Measurements from ENCODE around the gene GDF2. TPM values are rescaled to one million over a fixed set of nuclear protein-coding genes. Genes with fewer than 3 reads are reported as not detected.

GDF2 gene
- total and polyA plus RNA-seq, 10 of the 15 experiments (the other 5 are each of a cell fraction or from before 2014, with no cell fraction given): not detected

DNA sequence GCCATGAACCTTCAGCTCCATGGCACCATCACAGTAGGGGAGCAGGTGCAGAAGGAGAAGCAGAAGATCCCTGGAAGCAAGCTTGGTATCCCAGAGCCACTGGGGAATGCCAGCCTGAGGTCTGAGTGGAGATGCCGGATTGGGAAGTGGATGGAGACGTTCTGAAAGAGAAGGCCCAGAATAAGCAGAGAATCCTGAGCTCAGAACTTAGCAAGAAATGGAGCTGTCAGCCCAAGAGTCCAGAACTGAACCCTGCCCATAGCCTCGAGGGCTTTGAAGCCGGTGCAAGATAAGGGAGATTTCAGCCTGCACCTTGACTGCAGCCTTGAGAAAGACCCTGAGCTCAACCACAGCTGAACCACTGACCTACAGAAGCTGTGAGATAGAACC, 36.1 kb upstream of the GDF2 start:
- intact Hi-C loops (cut with micrococcal nuclease; ENCODE audit: unreplicated experiment): no loop called here
- no peak for DNase-seq (ENCODE audit: low read depth, low spot score)
- no peak overlapping the region for H3K27ac ChIP-seq (ENCODE audit: control insufficient read depth, insufficient read depth)

More for the DNA sequence above, 36.1 kb upstream of the GDF2 start:
- Histone ChIP-seq H4K20me1 (ENCODE audit: control insufficient read depth, insufficient read depth) (no peaks in the 10 kb centered on the region), H3K4me2 (ENCODE audit: control insufficient read depth, insufficient read depth) (no peak overlapping the region), H3K9me3 (replicated peaks; ENCODE audit: control insufficient read depth, insufficient read depth, low read length) (no peaks in the 10 kb centered on the region), H2AFZ (ENCODE audit: control insufficient read depth, low read depth, low read length) (no peak overlapping the region), H3K4me3 (no peak overlapping the region), H3K79me2 (ENCODE audit: control insufficient read depth, insufficient read depth, low read length) (no peaks in the 10 kb centered on the region), H3K4me1 (ENCODE audit: control insufficient read depth, insufficient read depth, low read length) (no peaks in the 10 kb centered on the region), H3K36me3 (ENCODE audit: control insufficient read depth in 2 of 2, insufficient read depth in 2 of 2, low read length in 1 of 2) (no peaks in the 10 kb centered on the region), H3K9ac (ENCODE audit: control insufficient read depth, insufficient read depth, low read length) (no peak overlapping the region), H3K27me3 (replicated peaks in 1 of 2; ENCODE audit: control insufficient read depth in 2 of 2, insufficient read depth in 2 of 2, low read length in 1 of 2) (no peaks in the 10 kb centered on the region; a peak in 1 of 4 replicates)
- no peak for FAIRE-seq
- TF ChIP-seq ZBED1 (IDR thresholded peaks at IDR 0.05; ENCODE audit: borderline replicate concordance): no peak
- TF ChIP-seq NFIC (IDR thresholded peaks at IDR 0.05; ENCODE audit: low read depth, low read length): no peak
- TF ChIP-seq SUPT20H (IDR thresholded peaks at IDR 0.05; ENCODE audit: borderline replicate concordance, control insufficient read depth, low read depth, low read length): no peak
- no peak for TF ChIP-seq MXI1 (IDR thresholded peaks at IDR 0.05; ENCODE audit: low read depth, low read length)
- no peak for TF ChIP-seq FOXK2 (IDR thresholded peaks at IDR 0.05)
- no peak for TF ChIP-seq CHD2 (IDR thresholded peaks at IDR 0.05; ENCODE audit: borderline replicate concordance, low read depth, low read length)
- TF ChIP-seq POLR2A (IDR thresholded peaks at IDR 0.05; ENCODE audit: low read depth, low read length): no peak
- TF ChIP-seq GATAD2B (conservative IDR thresholded peaks at IDR 0.05; ENCODE audit: low read depth): no peak
- TF ChIP-seq, protein P1, sequence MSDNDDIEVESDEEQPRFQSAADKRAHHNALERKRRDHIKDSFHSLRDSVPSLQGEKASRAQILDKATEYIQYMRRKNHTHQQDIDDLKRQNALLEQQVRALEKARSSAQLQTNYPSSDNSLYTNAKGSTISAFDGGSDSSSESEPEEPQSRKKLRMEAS (IDR thresholded peaks at IDR 0.05; ENCODE audit: low read depth, low read length): no peak
- TF ChIP-seq, protein P2, sequence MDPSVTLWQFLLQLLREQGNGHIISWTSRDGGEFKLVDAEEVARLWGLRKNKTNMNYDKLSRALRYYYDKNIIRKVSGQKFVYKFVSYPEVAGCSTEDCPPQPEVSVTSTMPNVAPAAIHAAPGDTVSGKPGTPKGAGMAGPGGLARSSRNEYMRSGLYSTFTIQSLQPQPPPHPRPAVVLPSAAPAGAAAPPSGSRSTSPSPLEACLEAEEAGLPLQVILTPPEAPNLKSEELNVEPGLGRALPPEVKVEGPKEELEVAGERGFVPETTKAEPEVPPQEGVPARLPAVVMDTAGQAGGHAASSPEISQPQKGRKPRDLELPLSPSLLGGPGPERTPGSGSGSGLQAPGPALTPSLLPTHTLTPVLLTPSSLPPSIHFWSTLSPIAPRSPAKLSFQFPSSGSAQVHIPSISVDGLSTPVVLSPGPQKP (IDR thresholded peaks at IDR 0.05; ENCODE audit: low read depth, low read length): no peak
- no peak for TF ChIP-seq SP1 (IDR thresholded peaks at IDR 0.05; ENCODE audit: low read depth, low read length)
- no peak for TF ChIP-seq TBL1XR1 (IDR thresholded peaks at IDR 0.05; ENCODE audit: low read depth, low read length)
- TF ChIP-seq, protein P3, sequence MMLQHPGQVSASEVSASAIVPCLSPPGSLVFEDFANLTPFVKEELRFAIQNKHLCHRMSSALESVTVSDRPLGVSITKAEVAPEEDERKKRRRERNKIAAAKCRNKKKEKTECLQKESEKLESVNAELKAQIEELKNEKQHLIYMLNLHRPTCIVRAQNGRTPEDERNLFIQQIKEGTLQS (IDR thresholded peaks at IDR 0.05; ENCODE audit: borderline replicate concordance, extremely low read depth, low read depth, low read length): no peak
- no peak for TF ChIP-seq ESRRA (IDR thresholded peaks at IDR 0.05; ENCODE audit: low read length)
- TF ChIP-seq CHD1 (IDR thresholded peaks at IDR 0.05; ENCODE audit: low read depth, low read length): no peak
- TF ChIP-seq, protein P4, sequence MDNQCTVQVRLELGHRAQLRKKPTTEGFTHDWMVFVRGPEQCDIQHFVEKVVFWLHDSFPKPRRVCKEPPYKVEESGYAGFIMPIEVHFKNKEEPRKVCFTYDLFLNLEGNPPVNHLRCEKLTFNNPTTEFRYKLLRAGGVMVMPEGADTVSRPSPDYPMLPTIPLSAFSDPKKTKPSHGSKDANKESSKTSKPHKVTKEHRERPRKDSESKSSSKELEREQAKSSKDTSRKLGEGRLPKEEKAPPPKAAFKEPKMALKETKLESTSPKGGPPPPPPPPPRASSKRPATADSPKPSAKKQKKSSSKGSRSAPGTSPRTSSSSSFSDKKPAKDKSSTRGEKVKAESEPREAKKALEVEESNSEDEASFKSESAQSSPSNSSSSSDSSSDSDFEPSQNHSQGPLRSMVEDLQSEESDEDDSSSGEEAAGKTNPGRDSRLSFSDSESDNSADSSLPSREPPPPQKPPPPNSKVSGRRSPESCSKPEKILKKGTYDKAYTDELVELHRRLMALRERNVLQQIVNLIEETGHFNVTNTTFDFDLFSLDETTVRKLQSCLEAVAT (IDR thresholded peaks at IDR 0.05): no peak
- TF ChIP-seq LARP7 (IDR thresholded peaks at IDR 0.05): no peak
- TF ChIP-seq, protein P5, sequence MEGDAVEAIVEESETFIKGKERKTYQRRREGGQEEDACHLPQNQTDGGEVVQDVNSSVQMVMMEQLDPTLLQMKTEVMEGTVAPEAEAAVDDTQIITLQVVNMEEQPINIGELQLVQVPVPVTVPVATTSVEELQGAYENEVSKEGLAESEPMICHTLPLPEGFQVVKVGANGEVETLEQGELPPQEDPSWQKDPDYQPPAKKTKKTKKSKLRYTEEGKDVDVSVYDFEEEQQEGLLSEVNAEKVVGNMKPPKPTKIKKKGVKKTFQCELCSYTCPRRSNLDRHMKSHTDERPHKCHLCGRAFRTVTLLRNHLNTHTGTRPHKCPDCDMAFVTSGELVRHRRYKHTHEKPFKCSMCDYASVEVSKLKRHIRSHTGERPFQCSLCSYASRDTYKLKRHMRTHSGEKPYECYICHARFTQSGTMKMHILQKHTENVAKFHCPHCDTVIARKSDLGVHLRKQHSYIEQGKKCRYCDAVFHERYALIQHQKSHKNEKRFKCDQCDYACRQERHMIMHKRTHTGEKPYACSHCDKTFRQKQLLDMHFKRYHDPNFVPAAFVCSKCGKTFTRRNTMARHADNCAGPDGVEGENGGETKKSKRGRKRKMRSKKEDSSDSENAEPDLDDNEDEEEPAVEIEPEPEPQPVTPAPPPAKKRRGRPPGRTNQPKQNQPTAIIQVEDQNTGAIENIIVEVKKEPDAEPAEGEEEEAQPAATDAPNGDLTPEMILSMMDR (IDR thresholded peaks at IDR 0.05 in 2 of 3, conservative IDR thresholded peaks at IDR 0.05 in 1 of 3; ENCODE audit: control insufficient read depth in 2 of 3, extremely low read depth in 1 of 3, insufficient read depth in 1 of 3, low read depth in 3 of 3, low read length in 3 of 3): no peak
- no peak for TF ChIP-seq YY1 (IDR thresholded peaks at IDR 0.05; ENCODE audit: low read depth, low read length)
- TF ChIP-seq, protein P6, sequence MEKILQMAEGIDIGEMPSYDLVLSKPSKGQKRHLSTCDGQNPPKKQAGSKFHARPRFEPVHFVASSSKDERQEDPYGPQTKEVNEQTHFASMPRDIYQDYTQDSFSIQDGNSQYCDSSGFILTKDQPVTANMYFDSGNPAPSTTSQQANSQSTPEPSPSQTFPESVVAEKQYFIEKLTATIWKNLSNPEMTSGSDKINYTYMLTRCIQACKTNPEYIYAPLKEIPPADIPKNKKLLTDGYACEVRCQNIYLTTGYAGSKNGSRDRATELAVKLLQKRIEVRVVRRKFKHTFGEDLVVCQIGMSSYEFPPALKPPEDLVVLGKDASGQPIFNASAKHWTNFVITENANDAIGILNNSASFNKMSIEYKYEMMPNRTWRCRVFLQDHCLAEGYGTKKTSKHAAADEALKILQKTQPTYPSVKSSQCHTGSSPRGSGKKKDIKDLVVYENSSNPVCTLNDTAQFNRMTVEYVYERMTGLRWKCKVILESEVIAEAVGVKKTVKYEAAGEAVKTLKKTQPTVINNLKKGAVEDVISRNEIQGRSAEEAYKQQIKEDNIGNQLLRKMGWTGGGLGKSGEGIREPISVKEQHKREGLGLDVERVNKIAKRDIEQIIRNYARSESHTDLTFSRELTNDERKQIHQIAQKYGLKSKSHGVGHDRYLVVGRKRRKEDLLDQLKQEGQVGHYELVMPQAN (conservative IDR thresholded peaks at IDR 0.05): no peak
- 9% methylated on average over 4 of the region's 4 CpGs for WGBS (ENCODE audit: insufficient coverage, insufficient replicate concordance, low lambda C conversion rate, missing lambda C conversion rate)
- ChIA-PET POLR2A (no interaction called here), CTCF (interaction anchor here (0.6 to 0.8 kb wide), 2 partner anchors 238 to 1709 kb away, joined by 3 read pairs; no protein-coding TSS in a partner anchor), SMC1A (ENCODE audit: uncharacterized antibody, unreplicated experiment) (no interaction called here), RAD21 (ENCODE audit: unreplicated experiment) (interaction anchor here (0.9 kb wide), 1 partner anchor 239 kb away, joined by 3 read pairs; no protein-coding TSS in a partner anchor)
- no peak for ATAC-seq
- BruUV-seq (replicated peaks): no TSS peak
- in situ Hi-C loops (cut with MboI): no loop called here

Data from GM12878 (cell line).